ENCODE measurements around the gene HAGH.

Gene HAGH

GRCh38 chr16:1790261-1790610, 36.4 kb downstream of the HAGH start:
- Histone ChIP-seq H3K4me1 (ENCODE audit: control extremely low read depth in 1 of 4, control insufficient read depth in 4 of 4, insufficient read depth in 4 of 4, low read length in 3 of 4) (no peaks in the 10 kb centered on the region), H3K4me3 (ENCODE audit: control insufficient read depth in 1 of 7, extremely low read depth in 1 of 7, insufficient read depth in 4 of 7, low read depth in 2 of 7, low read length in 6 of 7) (no peak overlapping the region), H3K9me3 (ENCODE audit: control extremely low read depth in 1 of 5, control insufficient read depth in 4 of 5, insufficient read depth in 2 of 5, low read depth in 1 of 5, low read length in 4 of 5) (no peaks in the 10 kb centered on the region), H3K36me3 (ENCODE audit: control insufficient read depth in 4 of 4, insufficient read depth in 4 of 4, low read length in 3 of 4) (peaks cover 0 to 64% (median 36%) of the 10 kb centered on the region in 4 experiments), H3K27me3 (replicated peaks in 2 of 5; ENCODE audit: control insufficient read depth in 4 of 5, insufficient read depth in 5 of 5, low read length in 4 of 5) (no peaks in the 10 kb centered on the region), H3K27ac (ENCODE audit: insufficient read depth in 1 of 2, low read depth in 1 of 2, low read length in 2 of 2, poor library complexity in 1 of 2, severe bottlenecking in 2 of 2) (no peak overlapping the region)
- ChIA-PET POLR2A (no interaction called here), CTCF (no interaction called here)
- WGBS (ENCODE audit: insufficient coverage): 93% methylated on average over 15 of the region's 15 CpGs
- DNase-seq: no peak

DNA sequence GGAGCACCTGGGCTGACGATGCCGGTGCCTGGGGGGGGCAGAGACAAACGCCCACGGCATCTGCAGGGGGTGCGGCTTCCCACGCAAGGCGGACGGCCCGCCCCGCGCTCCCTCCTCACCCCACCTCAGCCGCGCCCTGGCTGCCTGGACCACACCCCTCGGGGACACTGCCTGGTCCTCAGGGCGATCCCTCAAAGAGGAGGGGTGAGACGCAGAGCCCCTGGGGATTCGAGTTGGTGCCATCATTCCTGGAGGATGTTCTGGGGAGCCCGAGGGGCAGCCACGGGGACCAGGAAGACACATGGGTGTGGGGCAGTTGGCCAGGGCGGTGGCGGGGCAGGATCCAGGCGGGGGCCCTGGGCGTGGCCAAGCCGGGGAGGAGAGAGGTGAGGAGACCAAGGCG, 37.0 kb downstream of the HAGH start:
- WGBS (ENCODE audit: insufficient coverage): 93% methylated on average over 21 of the region's 25 CpGs
- H3K27ac ChIP-seq (ENCODE audit: insufficient read depth in 1 of 2, low read depth in 1 of 2, low read length in 2 of 2, poor library complexity in 1 of 2, severe bottlenecking in 2 of 2): no peak overlapping the region
- H3K4me3 ChIP-seq (ENCODE audit: control insufficient read depth in 1 of 7, extremely low read depth in 1 of 7, insufficient read depth in 4 of 7, low read depth in 2 of 7, low read length in 6 of 7): no peak overlapping the region
- CTCF ChIA-PET: no interaction called here
- DNase-seq: no peak
- POLR2A ChIA-PET: no interaction called here
- H3K36me3 ChIP-seq (ENCODE audit: control insufficient read depth in 4 of 4, insufficient read depth in 4 of 4, low read length in 3 of 4): peaks cover 0 to 64% (median 38%) of the 10 kb centered on the region in 4 experiments
- H3K27me3 ChIP-seq (replicated peaks in 2 of 5; ENCODE audit: control insufficient read depth in 4 of 5, insufficient read depth in 5 of 5, low read length in 4 of 5): no peaks in the 10 kb centered on the region
- no peaks in the 10 kb centered on the region for H3K4me1 ChIP-seq (ENCODE audit: control extremely low read depth in 1 of 4, control insufficient read depth in 4 of 4, insufficient read depth in 4 of 4, low read length in 3 of 4)
- no peaks in the 10 kb centered on the region for H3K9me3 ChIP-seq (ENCODE audit: control extremely low read depth in 1 of 5, control insufficient read depth in 4 of 5, insufficient read depth in 2 of 5, low read depth in 1 of 5, low read length in 4 of 5)

DNA sequence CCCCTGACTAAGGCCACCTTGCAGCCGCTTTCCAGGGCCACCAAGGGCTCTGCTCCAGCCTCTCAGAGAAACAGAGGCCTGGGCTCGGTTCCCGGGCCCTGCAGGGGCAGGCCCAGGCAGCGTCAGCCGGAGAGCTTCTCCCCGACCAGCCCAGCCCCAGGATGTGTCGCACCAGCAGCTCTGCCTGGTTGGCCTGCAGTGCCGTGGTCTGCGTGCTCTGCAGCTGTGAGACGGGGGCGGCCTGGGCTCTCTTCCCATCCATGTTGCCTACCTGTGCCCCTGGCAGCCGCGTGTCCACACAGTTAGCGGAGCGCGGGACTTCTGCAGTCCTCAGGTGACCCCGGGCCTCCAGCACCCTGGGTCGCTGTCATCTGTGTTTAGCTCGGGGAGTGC, 37.9 kb downstream of the HAGH start:
- Histone ChIP-seq H3K27me3 (replicated peaks in 2 of 5; ENCODE audit: control insufficient read depth in 4 of 5, insufficient read depth in 5 of 5, low read length in 4 of 5) (no peaks in the 10 kb centered on the region), H3K4me1 (ENCODE audit: control extremely low read depth in 1 of 4, control insufficient read depth in 4 of 4, insufficient read depth in 4 of 4, low read length in 3 of 4) (peaks cover 0 to 7% (median 5%) of the 10 kb centered on the region in 4 experiments), H3K36me3 (ENCODE audit: control insufficient read depth in 4 of 4, insufficient read depth in 4 of 4, low read length in 3 of 4) (peaks cover 0 to 64% (median 38%) of the 10 kb centered on the region in 4 experiments), H3K9me3 (ENCODE audit: control extremely low read depth in 1 of 5, control insufficient read depth in 4 of 5, insufficient read depth in 2 of 5, low read depth in 1 of 5, low read length in 4 of 5) (no peaks in the 10 kb centered on the region), H3K27ac (ENCODE audit: insufficient read depth in 1 of 2, low read depth in 1 of 2, low read length in 2 of 2, poor library complexity in 1 of 2, severe bottlenecking in 2 of 2) (no peak overlapping the region), H3K4me3 (ENCODE audit: control insufficient read depth in 1 of 7, extremely low read depth in 1 of 7, insufficient read depth in 4 of 7, low read depth in 2 of 7, low read length in 6 of 7) (no peak overlapping the region)
- DNase-seq: no peak
- WGBS (ENCODE audit: insufficient coverage): 88% methylated on average over 19 of the region's 19 CpGs
- CTCF ChIA-PET: no interaction called here
- POLR2A ChIA-PET: no interaction called here

- no peak overlapping the region for H3K27ac ChIP-seq (ENCODE audit: insufficient read depth in 1 of 2, low read depth in 1 of 2, low read length in 2 of 2, poor library complexity in 1 of 2, severe bottlenecking in 2 of 2)
- H3K27me3 ChIP-seq (replicated peaks in 2 of 5; ENCODE audit: control insufficient read depth in 4 of 5, insufficient read depth in 5 of 5, low read length in 4 of 5): no peaks in the 10 kb centered on the region
- no peak overlapping the region for H3K4me3 ChIP-seq (ENCODE audit: control insufficient read depth in 1 of 7, extremely low read depth in 1 of 7, insufficient read depth in 4 of 7, low read depth in 2 of 7, low read length in 6 of 7)
- H3K36me3 ChIP-seq (ENCODE audit: control insufficient read depth in 4 of 4, insufficient read depth in 4 of 4, low read length in 3 of 4): peaks cover 0 to 64% (median 38%) of the 10 kb centered on the region in 4 experiments
- peaks cover 0 to 10% (median 9%) of the 10 kb centered on the region in 4 experiments for H3K4me1 ChIP-seq (ENCODE audit: control extremely low read depth in 1 of 4, control insufficient read depth in 4 of 4, insufficient read depth in 4 of 4, low read length in 3 of 4)
- CTCF ChIA-PET: no interaction called here
- POLR2A ChIA-PET: no interaction called here
- no peaks in the 10 kb centered on the region for H3K9me3 ChIP-seq (ENCODE audit: control extremely low read depth in 1 of 5, control insufficient read depth in 4 of 5, insufficient read depth in 2 of 5, low read depth in 1 of 5, low read length in 4 of 5)
- DNase-seq: no peak
- WGBS (ENCODE audit: insufficient coverage): 95% methylated on average over 25 of the region's 38 CpGs
Measured at GRCh38 chr16:1788095-1788707, 38.4 kb downstream of the HAGH start.

GRCh38 chr16:1787322-1788094, 39.1 kb downstream of the HAGH start:
- Histone ChIP-seq H3K27me3 (replicated peaks in 2 of 5; ENCODE audit: control insufficient read depth in 4 of 5, insufficient read depth in 5 of 5, low read length in 4 of 5) (no peaks in the 10 kb centered on the region), H3K9me3 (ENCODE audit: control extremely low read depth in 1 of 5, control insufficient read depth in 4 of 5, insufficient read depth in 2 of 5, low read depth in 1 of 5, low read length in 4 of 5) (no peaks in the 10 kb centered on the region), H3K4me3 (ENCODE audit: control insufficient read depth in 1 of 7, extremely low read depth in 1 of 7, insufficient read depth in 4 of 7, low read depth in 2 of 7, low read length in 6 of 7) (no peak overlapping the region), H3K4me1 (ENCODE audit: control extremely low read depth in 1 of 4, control insufficient read depth in 4 of 4, insufficient read depth in 4 of 4, low read length in 3 of 4) (peaks cover 0 to 10% (median 9%) of the 10 kb centered on the region in 4 experiments), H3K36me3 (ENCODE audit: control insufficient read depth in 4 of 4, insufficient read depth in 4 of 4, low read length in 3 of 4) (peaks cover 0 to 64% (median 38%) of the 10 kb centered on the region in 4 experiments), H3K27ac (ENCODE audit: insufficient read depth in 1 of 2, low read depth in 1 of 2, low read length in 2 of 2, poor library complexity in 1 of 2, severe bottlenecking in 2 of 2) (no peak overlapping the region)
- no peak for DNase-seq
- POLR2A ChIA-PET: no interaction called here
- CTCF ChIA-PET: no interaction called here
- 98% methylated on average over 44 of the region's 44 CpGs for WGBS (ENCODE audit: insufficient coverage)

- ChIA-PET POLR2A (no interaction called here), CTCF (no interaction called here)
- 97% methylated on average over 6 of the region's 6 CpGs for WGBS (ENCODE audit: insufficient coverage)
- DNase-seq: no peak
- no peaks in the 10 kb centered on the region for H3K27me3 ChIP-seq (replicated peaks in 2 of 5; ENCODE audit: control insufficient read depth in 4 of 5, insufficient read depth in 5 of 5, low read length in 4 of 5)
- H3K27ac ChIP-seq (ENCODE audit: insufficient read depth in 1 of 2, low read depth in 1 of 2, low read length in 2 of 2, poor library complexity in 1 of 2, severe bottlenecking in 2 of 2): no peak overlapping the region
- no peak overlapping the region for H3K4me3 ChIP-seq (ENCODE audit: control insufficient read depth in 1 of 7, extremely low read depth in 1 of 7, insufficient read depth in 4 of 7, low read depth in 2 of 7, low read length in 6 of 7)
- peaks cover 0 to 62% (median 36%) of the 10 kb centered on the region in 4 experiments for H3K36me3 ChIP-seq (ENCODE audit: control insufficient read depth in 4 of 4, insufficient read depth in 4 of 4, low read length in 3 of 4)
- peaks cover 0 to 10% (median 9%) of the 10 kb centered on the region in 4 experiments for H3K4me1 ChIP-seq (ENCODE audit: control extremely low read depth in 1 of 4, control insufficient read depth in 4 of 4, insufficient read depth in 4 of 4, low read length in 3 of 4)
- no peaks in the 10 kb centered on the region for H3K9me3 ChIP-seq (ENCODE audit: control extremely low read depth in 1 of 5, control insufficient read depth in 4 of 5, insufficient read depth in 2 of 5, low read depth in 1 of 5, low read length in 4 of 5)
Measured at GRCh38 chr16:1787056-1787321, 39.6 kb downstream of the HAGH start.

- WGBS (ENCODE audit: insufficient coverage): 95% methylated on average over 50 of the region's 51 CpGs
- Histone ChIP-seq H3K9me3 (ENCODE audit: control extremely low read depth in 1 of 5, control insufficient read depth in 4 of 5, insufficient read depth in 2 of 5, low read depth in 1 of 5, low read length in 4 of 5) (no peaks in the 10 kb centered on the region), H3K36me3 (ENCODE audit: control insufficient read depth in 4 of 4, insufficient read depth in 4 of 4, low read length in 3 of 4) (peaks cover 0 to 57% (median 34%) of the 10 kb centered on the region in 4 experiments), H3K4me1 (ENCODE audit: control extremely low read depth in 1 of 4, control insufficient read depth in 4 of 4, insufficient read depth in 4 of 4, low read length in 3 of 4) (peaks cover 0 to 15% (median 14%) of the 10 kb centered on the region in 4 experiments), H3K27ac (ENCODE audit: insufficient read depth in 1 of 2, low read depth in 1 of 2, low read length in 2 of 2, poor library complexity in 1 of 2, severe bottlenecking in 2 of 2) (no peak overlapping the region), H3K27me3 (replicated peaks in 2 of 5; ENCODE audit: control insufficient read depth in 4 of 5, insufficient read depth in 5 of 5, low read length in 4 of 5) (no peaks in the 10 kb centered on the region), H3K4me3 (ENCODE audit: control insufficient read depth in 1 of 7, extremely low read depth in 1 of 7, insufficient read depth in 4 of 7, low read depth in 2 of 7, low read length in 6 of 7) (no peak overlapping the region)
- DNase-seq: no peak
- CTCF ChIA-PET: no interaction called here
- POLR2A ChIA-PET: no interaction called here
Measured at GRCh38 chr16:1786242-1787055, 40.2 kb downstream of the HAGH start.
